Loucy (cell line): ENCODE results near the gene CYP17A1.

Experiments used
- CTCF ChIP-seq: fragments of 200-600 bp; sonication (generic); conservative IDR thresholded peaks from 2 replicates; pipeline ENCODE4 v1.5.1; 2014; ENCODE audit warnings: mild to moderate bottlenecking, antibody characterized with exemption, low read length
- EZH2phosphoT487 ChIP-seq: fragments of 200-600 bp; IDR thresholded peaks from 2 replicates; pipeline ENCODE4 v1.6.1; 2018; ENCODE audit warnings: antibody characterized with exemption, mild to moderate bottlenecking, moderate library complexity, borderline replicate concordance

GRCh38 chr10:102841827-102842345 is 4.7 kb upstream of the CYP17A1 start:
- TF ChIP-seq CTCF (no peak), EZH2phosphoT487 (no peak)
